ENCODE data around the gene SV2A. TPM values are rescaled to one million over a fixed set of nuclear protein-coding genes. Genes with fewer than 3 reads are reported as not detected.

The SV2A gene, protein sequence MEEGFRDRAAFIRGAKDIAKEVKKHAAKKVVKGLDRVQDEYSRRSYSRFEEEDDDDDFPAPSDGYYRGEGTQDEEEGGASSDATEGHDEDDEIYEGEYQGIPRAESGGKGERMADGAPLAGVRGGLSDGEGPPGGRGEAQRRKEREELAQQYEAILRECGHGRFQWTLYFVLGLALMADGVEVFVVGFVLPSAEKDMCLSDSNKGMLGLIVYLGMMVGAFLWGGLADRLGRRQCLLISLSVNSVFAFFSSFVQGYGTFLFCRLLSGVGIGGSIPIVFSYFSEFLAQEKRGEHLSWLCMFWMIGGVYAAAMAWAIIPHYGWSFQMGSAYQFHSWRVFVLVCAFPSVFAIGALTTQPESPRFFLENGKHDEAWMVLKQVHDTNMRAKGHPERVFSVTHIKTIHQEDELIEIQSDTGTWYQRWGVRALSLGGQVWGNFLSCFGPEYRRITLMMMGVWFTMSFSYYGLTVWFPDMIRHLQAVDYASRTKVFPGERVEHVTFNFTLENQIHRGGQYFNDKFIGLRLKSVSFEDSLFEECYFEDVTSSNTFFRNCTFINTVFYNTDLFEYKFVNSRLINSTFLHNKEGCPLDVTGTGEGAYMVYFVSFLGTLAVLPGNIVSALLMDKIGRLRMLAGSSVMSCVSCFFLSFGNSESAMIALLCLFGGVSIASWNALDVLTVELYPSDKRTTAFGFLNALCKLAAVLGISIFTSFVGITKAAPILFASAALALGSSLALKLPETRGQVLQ
- 1 to 10 TPM in 2 of 3 donors, under 1 TPM in 1; 0.32 to 3.6 (median 2.2) TPM for total RNA-seq

DNA sequence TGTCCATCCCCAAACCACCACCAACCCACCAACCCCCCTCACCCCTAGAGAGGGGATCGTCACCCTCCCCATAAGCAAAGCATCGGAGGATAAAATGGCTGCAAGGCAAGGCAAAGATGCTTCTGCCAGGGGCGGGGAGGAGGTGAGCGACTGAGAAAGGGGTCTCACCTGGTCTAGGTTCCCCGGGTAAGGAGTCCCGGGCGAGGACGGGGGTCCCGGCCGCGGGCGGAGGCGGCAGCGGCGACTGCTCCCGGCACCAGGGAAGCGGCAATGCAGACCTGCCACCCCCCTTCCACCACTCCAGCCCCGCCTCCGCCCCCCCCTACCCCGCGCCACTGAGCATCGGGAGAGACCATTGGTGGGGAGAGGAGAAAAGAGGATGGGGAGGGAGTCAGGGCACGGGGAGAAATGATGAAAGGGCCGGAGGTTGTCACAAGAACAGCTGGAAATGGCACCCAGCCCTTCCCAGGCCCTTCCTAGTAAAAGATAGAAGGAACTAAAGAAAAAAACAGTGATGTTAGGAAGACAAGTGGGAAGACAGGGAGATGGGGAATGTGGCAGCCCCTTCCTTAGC is at the start of gene SV2A:
TSS of gene SV2A (minus strand) at position 274 of the 574 bp plus-strand sequence. CDS start 4,004 bp downstream, outside the sequence.
- Histone ChIP-seq H3K36me3 (no peaks in the 10 kb centered on the region), H3K4me1 (no peaks in the 10 kb centered on the region), H3K9me3 (no peaks in the 10 kb centered on the region), H3K27me3 (no peaks in the 10 kb centered on the region), H3K4me3 (peak within 1 kb of the TSS; percentile 44 to 75 (median 60)), H3K27ac (peak within 1 kb of the TSS in 1 of 2 donors; percentile 48)
- intact Hi-C loops (cut with DNase I; ENCODE audit: low total_unique reads): no loop called here
- TF ChIP-seq POLR2A (IDR thresholded peaks at IDR 0.05) (no peak), POLR2AphosphoS5 (IDR thresholded peaks at IDR 0.05) (no peak)
- TF ChIP-seq, protein P1, sequence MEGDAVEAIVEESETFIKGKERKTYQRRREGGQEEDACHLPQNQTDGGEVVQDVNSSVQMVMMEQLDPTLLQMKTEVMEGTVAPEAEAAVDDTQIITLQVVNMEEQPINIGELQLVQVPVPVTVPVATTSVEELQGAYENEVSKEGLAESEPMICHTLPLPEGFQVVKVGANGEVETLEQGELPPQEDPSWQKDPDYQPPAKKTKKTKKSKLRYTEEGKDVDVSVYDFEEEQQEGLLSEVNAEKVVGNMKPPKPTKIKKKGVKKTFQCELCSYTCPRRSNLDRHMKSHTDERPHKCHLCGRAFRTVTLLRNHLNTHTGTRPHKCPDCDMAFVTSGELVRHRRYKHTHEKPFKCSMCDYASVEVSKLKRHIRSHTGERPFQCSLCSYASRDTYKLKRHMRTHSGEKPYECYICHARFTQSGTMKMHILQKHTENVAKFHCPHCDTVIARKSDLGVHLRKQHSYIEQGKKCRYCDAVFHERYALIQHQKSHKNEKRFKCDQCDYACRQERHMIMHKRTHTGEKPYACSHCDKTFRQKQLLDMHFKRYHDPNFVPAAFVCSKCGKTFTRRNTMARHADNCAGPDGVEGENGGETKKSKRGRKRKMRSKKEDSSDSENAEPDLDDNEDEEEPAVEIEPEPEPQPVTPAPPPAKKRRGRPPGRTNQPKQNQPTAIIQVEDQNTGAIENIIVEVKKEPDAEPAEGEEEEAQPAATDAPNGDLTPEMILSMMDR (IDR thresholded peaks at IDR 0.05): no peak
- DNase-seq (ENCODE audit: low spot score in 2 of 2): peak in 1 of 2 donors; percentile 38

DNA sequence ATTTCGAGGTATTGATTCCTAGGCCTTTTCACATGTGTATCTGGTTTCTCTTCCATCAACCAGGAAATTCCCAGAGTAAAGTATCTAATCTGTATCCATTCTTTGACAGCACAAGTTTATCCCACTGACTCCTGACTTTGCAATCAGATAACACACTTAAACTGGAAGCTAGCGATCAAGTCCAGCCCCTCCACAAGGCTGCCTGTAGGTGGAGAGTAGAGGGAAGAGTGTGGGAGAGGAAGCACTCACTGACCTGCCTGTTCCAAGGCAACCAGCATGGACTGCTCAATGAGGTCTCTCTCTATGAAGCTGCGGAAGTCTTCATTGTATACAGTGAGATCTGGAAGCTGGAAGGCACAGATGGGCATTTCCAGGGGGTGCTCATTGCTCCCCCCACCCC is 49.4 kb upstream of the SV2A start:
- intact Hi-C loops (cut with DNase I; ENCODE audit: low total_unique reads): no loop called here
- Histone ChIP-seq H3K27ac (no peak overlapping the region), H3K27me3 (no peaks in the 10 kb centered on the region), H3K9me3 (no peaks in the 10 kb centered on the region), H3K36me3 (no peaks in the 10 kb centered on the region), H3K4me3 (no peak overlapping the region), H3K4me1 (peaks cover 0 to 10% of the 10 kb centered on the region in 2 donors)
- TF ChIP-seq, protein P1 (IDR thresholded peaks at IDR 0.05): no peak
- TF ChIP-seq POLR2A (IDR thresholded peaks at IDR 0.05): no peak
- DNase-seq (ENCODE audit: low spot score in 2 of 2): no peak

DNA sequence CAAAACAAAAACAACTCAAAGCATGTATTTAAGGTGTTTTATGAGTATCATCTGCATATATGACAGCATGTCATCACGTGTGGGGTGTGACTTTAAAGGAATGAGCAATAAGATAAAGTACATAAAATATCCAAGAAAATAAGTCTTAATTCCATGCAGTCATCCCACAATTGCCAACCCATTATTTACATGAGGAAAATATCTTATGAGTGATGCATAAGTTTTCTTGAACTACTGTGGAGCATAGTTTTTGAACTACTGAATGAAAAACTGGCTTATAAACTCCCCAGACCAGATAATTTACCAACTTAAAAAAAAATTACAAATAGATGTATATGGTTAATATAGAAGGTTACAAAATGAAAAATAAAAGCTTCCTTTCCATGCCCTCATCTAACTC is 48.8 kb upstream of the SV2A start:
- H3K4me3 ChIP-seq: no peak overlapping the region
- no peak for TF ChIP-seq POLR2AphosphoS5 (IDR thresholded peaks at IDR 0.05)
- TF ChIP-seq, protein P1 (IDR thresholded peaks at IDR 0.05): no peak
- TF ChIP-seq POLR2A (IDR thresholded peaks at IDR 0.05): no peak
- intact Hi-C loops (cut with DNase I; ENCODE audit: low total_unique reads): no loop called here
- peaks cover 0 to 10% of the 10 kb centered on the region in 2 donors for H3K4me1 ChIP-seq
- no peaks in the 10 kb centered on the region for H3K9me3 ChIP-seq
- no peak for DNase-seq (ENCODE audit: low spot score in 2 of 2)
- no peak overlapping the region for H3K27ac ChIP-seq
- no peaks in the 10 kb centered on the region for H3K36me3 ChIP-seq
- no peaks in the 10 kb centered on the region for H3K27me3 ChIP-seq

DNA sequence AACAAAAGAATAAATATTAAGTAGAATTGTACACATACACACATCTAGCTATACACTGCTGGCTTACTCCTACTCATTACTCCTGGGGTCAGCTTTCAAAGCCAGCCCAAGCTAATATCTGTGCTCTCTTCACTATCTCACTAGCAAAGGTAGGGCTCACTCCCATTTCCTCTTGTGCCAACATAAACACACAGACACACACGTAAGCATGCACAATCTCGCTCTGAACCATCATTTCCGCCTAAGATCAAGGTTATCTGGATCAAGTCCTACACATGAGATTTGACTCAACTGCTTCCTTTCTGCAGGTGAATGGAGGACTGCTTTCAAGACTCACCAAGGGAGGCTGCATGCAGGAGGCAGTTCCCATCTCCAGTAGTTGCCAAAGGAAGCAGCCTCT is 47.8 kb upstream of the SV2A start:
- DNase-seq (ENCODE audit: low spot score in 2 of 2): no peak
- peaks cover 0 to 10% of the 10 kb centered on the region in 2 donors for H3K4me1 ChIP-seq
- no peaks in the 10 kb centered on the region for H3K9me3 ChIP-seq
- no peak overlapping the region for H3K27ac ChIP-seq
- TF ChIP-seq POLR2AphosphoS5 (IDR thresholded peaks at IDR 0.05): no peak
- TF ChIP-seq, protein P1 (IDR thresholded peaks at IDR 0.05): no peak
- no peak for TF ChIP-seq POLR2A (IDR thresholded peaks at IDR 0.05)
- no peak overlapping the region for H3K4me3 ChIP-seq
- no peaks in the 10 kb centered on the region for H3K27me3 ChIP-seq
- no peaks in the 10 kb centered on the region for H3K36me3 ChIP-seq
- intact Hi-C loops (cut with DNase I; ENCODE audit: low total_unique reads): no loop called here
